DMS 273 treated with DMSO at 0.1 percent for 48 hours (cell line): ENCODE data around the gene PCK2.

Source experiments
- DNase-seq: peaks from one replicate; lab custom pipeline; 2025; lab: John Stamatoyannopoulos, UW

PCK2 gene

DNA sequence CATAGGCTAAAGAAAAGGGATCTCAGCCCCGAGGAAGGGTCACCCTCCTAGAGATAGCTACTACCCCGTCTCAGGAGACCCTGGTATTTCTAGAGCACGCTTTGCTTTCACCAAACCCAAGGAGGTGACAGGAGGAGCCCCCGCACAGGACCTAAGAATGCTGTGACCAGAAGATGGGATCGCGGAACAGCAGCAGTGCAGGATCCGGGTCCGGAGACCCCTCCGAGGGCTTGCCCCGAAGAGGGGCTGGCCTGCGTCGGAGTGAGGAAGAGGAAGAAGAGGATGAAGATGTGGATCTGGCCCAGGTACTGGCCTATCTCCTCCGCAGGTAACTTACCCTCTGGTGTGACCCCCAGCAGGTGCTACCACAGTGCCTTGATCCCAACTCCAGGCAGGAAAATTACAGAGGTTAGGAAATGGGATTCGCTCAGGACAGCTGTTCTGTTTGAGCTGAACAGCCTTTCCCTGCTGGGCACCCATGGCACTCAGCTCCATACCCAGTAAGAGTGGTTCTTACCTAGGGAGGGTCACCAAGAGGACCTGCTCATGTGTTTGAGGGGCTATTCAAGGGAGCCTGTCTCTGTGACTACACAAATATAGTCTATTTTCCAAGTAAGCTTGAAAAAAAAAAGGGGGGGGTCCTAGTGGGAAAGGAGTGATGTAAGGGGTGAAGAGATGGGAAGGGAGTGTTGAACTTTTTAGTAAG is 21.5 kb downstream of the PCK2 start:
- no peak for DNase-seq

DNA sequence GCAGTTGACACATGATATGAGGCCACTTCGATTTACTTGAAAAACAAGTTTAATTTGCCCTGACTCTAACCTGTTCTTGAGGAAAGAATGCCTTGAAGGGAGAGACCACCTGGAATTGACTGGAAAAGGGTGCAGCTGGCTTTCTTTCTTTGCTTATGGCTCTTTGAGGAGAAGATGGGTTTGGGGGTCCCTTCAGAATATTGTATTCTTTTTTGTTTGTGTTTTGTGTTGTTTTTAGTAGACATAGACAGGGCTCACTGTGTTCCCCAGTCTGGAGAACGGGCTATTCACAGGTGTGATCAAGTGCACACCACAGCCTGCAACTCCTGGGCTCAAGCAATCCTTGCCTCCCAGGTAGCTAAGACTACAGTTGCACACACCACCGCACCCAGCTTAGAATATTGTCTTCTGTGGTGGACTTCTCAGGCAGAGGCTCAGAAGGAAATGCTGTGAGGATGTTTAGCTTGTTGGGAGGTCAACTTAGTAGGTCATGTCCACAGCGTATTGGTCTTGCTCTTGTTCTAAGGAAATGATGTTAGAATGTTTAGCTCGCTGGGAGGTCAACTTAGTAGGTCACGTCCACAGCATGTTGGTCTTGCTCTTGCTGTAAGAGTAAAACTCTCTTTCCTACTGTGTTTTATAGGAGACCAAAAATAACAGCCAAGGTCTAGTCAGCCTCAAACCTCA is 22.2 kb downstream of the PCK2 start:
- no peak for DNase-seq

GRCh38 chr14:24117179-24117578 is 23.1 kb downstream of the PCK2 start:
- no peak for DNase-seq

- no peak for DNase-seq
Measured at GRCh38 chr14:24119691-24120090, 25.6 kb downstream of the PCK2 start.

- no peak for DNase-seq
Measured at GRCh38 chr14:24121210-24121609, 27.1 kb downstream of the PCK2 start.

DNA sequence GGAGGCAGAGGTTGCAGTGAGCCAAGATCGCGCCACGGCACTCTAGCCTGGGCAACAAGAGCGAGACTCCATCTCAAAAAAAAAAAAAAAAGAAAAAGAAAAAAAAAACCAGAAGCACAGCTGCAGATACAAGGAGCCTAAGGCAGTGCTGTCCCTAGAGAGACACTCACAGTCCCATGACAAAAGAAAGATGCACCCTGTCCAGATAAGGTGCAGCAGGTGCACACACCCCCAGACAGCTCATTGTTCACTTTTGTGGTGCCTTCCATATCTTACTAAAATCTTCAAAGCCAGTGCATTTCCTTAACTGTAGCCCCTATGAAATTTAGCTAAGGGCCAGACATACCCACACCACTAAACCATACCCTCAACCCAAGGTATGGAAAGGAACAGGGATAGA is 28.3 kb downstream of the PCK2 start:
- DNase-seq = no peak

GRCh38 chr14:24122898-24123297 is 28.8 kb downstream of the PCK2 start:
- DNase-seq = no peak

GRCh38 chr14:24123424-24124417 is 29.6 kb downstream of the PCK2 start:
- DNase-seq = no peak

- no peak for DNase-seq
Measured at GRCh38 chr14:24126939-24127338, 32.8 kb downstream of the PCK2 start.

GRCh38 chr14:24127673-24128072 is 33.6 kb downstream of the PCK2 start:
- DNase-seq = no peak

DNA sequence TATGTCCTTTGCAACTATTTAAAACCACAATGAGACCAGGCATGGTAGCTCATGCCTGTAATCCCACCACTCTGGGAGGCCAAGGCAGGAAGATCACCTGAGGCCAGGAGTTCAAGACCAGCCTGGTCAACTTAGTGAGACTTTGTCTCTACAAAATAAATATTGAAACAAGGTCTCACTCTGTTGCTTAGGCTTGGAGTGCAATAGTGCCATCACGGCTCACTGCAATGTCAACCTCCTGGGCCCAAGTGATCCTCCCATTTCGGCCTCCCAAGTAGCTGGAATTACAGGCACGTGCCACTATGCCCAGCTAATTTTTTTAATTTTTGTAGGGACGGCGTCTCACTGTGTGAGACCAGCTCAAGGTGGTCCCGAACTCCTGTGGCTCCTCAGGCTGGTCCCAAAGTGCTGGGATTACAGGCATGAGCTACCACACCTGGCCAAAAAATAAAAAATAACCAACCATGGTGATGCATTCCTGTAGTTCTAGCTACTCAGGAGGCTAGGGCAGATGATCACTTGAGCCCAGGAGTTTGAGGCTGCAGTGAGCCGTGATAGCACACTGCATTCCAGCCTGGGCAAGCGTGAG is 35.4 kb downstream of the PCK2 start:
- DNase-seq = no peak

DNA sequence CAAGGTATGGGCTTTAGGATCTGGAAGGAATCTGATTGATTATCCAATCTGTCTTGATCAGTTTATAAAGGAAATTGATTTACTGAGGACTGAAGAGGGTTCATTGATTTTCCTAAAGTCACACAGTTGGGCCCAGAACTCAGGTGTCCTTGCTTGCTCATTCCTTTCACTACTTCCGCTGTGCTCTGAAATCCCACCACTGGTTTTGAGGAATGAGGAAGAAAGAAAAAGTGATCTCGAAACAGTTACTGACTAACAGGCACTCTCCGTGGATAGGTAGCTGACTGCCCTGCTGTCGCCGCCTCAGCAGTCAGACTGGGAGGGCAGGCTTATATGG is 36.2 kb downstream of the PCK2 start, which contains the start of gene FITM1:
Gene FITM1 (plus strand): TSS at position 280 of the 337 bp plus-strand sequence. CDS start 905 bp downstream, outside the sequence.
- no peak for DNase-seq

GRCh38 chr14:24130717-24131548 is 36.8 kb downstream of the PCK2 start:
- DNase-seq = no peak

GRCh38 chr14:24131549-24131966 is 37.4 kb downstream of the PCK2 start:
- DNase-seq = no peak

DNA sequence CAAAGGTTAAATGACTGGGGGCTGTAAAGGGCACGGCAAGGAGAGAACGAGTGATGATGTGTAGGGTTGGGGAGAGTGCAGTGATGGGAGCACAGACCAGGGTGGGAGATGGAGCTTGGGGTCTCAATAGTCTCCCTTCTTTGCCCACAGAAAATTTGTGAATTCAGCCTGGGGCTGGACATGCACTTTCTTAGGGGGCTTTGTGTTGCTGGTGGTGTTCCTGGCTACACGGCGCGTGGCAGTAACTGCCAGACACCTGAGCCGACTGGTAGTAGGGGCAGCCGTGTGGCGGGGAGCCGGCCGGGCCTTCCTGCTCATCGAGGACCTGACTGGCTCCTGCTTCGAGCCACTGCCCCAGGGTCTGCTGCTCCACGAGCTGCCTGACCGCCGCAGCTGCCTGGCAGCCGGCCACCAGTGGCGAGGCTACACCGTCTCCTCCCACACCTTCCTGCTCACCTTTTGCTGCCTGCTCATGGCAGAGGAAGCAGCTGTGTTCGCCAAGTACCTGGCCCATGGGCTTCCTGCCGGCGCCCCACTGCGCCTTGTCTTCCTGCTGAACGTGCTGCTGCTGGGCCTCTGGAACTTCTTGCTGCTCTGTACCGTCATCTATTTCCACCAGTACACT is 38.1 kb downstream of the PCK2 start:
- no peak for DNase-seq

GRCh38 chr14:24132976-24133375 is 38.9 kb downstream of the PCK2 start:
- DNase-seq = no peak

GRCh38 chr14:24133735-24134134 is 39.6 kb downstream of the PCK2 start:
- no peak for DNase-seq

GRCh38 chr14:24135584-24135833 is 41.4 kb downstream of the PCK2 start:
- DNase-seq = no peak

- DNase-seq = peak; percentile 67
Measured at GRCh38 chr14:24135834-24136683, 41.9 kb downstream of the PCK2 start, which contains the start of gene PSME1. Gene PSME1 (plus strand): TSS chr14:24136194. CDS start chr14:24136263, 69 bp downstream.
